ENCODE data around the gene PITPNC1. TPM values are rescaled to one million over a fixed set of nuclear protein-coding genes. Genes with fewer than 3 reads are reported as not detected.
"Not testable (repeated sequence)": the region's sequence is repeated elsewhere in the genome, so short reads cannot be mapped to it uniquely, and the experiment has no call there.

The PITPNC1 gene
- total and polyA plus RNA-seq, 2 donors (not counting 1 experiment from before 2014, with no cell fraction given), result 5.8 to 7.1 TPM

DNA sequence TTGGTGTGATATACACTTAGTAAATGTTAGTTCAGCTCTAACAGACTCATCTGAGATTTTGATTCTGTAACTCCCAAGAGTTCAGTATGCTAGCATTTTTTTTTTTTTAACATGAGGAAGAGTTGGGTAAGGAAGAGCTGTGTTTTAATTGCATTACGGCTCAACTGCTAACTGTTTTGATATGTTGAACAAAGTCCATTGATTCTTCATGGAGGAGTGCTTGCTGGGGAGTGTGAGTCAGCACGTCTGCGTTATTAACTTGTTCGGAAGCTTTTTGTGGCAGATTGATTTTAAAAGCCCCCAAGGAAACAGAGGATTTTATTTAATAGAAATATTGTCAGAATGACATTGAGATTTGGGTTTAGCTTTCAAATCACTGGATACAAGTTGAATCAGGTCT, 45.8 kb downstream of the PITPNC1 start:
- Histone ChIP-seq H4K20me1 (ENCODE audit: control insufficient read depth, extremely low read depth, insufficient read depth, low read length) (no peaks in the 10 kb centered on the region), H3K36me3 (ENCODE audit: control insufficient read depth, insufficient read depth, low read length) (no peaks in the 10 kb centered on the region), H3K4me2 (ENCODE audit: extremely low read depth, insufficient read depth, low read length) (no peak overlapping the region), H3K27me3 (ENCODE audit: control insufficient read depth, insufficient read depth, low read length) (no peaks in the 10 kb centered on the region), H3K4me1 (ENCODE audit: control insufficient read depth, extremely low read depth, insufficient read depth, low read length) (no peaks in the 10 kb centered on the region), H3K79me2 (ENCODE audit: control insufficient read depth, insufficient read depth, low read length) (no peaks in the 10 kb centered on the region), H3K4me3 (replicated peaks in 1 of 4; ENCODE audit: control extremely low read depth in 1 of 4, insufficient read depth in 1 of 4, low read depth in 3 of 4, low read length in 4 of 4) (no peak overlapping the region), H3K9ac (ENCODE audit: insufficient read depth, low read length) (no peak overlapping the region), H3K9me3 (ENCODE audit: control insufficient read depth, insufficient read depth, low read depth, low read length) (no peaks in the 10 kb centered on the region), H2AFZ (ENCODE audit: low read length) (no peak overlapping the region), H3K27ac (ENCODE audit: insufficient read depth, low read length) (no peak overlapping the region)
- peak in 1 of 2 donors; percentile 34 for DNase-seq (ENCODE audit: low read depth in 2 of 2)
- TF ChIP-seq, protein P1, sequence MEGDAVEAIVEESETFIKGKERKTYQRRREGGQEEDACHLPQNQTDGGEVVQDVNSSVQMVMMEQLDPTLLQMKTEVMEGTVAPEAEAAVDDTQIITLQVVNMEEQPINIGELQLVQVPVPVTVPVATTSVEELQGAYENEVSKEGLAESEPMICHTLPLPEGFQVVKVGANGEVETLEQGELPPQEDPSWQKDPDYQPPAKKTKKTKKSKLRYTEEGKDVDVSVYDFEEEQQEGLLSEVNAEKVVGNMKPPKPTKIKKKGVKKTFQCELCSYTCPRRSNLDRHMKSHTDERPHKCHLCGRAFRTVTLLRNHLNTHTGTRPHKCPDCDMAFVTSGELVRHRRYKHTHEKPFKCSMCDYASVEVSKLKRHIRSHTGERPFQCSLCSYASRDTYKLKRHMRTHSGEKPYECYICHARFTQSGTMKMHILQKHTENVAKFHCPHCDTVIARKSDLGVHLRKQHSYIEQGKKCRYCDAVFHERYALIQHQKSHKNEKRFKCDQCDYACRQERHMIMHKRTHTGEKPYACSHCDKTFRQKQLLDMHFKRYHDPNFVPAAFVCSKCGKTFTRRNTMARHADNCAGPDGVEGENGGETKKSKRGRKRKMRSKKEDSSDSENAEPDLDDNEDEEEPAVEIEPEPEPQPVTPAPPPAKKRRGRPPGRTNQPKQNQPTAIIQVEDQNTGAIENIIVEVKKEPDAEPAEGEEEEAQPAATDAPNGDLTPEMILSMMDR (conservative IDR thresholded peaks at IDR 0.05 in 1 of 2, IDR thresholded peaks at IDR 0.05 in 1 of 2; ENCODE audit: low read depth in 1 of 2, low read length in 2 of 2), result no peak
- TF ChIP-seq EZH2 (IDR thresholded peaks at IDR 0.05; ENCODE audit: low read length, missing control alignments), result no peak

DNA sequence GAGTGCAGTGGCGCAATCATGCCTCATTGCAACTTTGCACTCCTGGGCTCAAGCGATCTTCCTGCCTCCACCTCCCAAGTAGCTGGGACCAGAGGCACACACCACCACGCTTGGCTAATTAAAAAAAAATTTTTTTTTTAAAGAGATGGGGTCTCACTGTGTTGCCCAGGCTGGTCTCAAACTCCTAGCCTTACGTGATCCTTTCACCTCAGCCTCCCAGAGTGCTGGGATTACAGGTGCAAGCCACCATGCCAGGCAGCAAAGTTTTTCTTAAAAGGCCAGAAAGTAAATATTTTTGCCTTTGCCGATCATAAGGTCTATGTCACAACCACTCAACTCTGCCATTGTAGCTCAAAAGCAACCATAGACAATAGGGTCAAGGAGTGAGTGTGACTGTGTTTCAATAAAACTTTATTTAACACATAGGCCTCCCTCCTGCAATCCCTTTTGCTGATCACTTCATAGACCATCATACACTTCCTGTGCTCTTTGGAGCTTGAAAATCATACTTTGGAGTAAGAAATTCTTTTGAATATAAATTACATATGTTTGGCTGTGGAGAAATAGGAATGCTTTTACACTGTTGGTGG, 48.6 kb downstream of the PITPNC1 start:
- no peaks in the 10 kb centered on the region for H4K20me1 ChIP-seq (ENCODE audit: control insufficient read depth, extremely low read depth, insufficient read depth, low read length)
- H3K9ac ChIP-seq (ENCODE audit: insufficient read depth, low read length), result no peak overlapping the region
- H2AFZ ChIP-seq (ENCODE audit: low read length), result no peak overlapping the region
- no peak overlapping the region for H3K4me2 ChIP-seq (ENCODE audit: extremely low read depth, insufficient read depth, low read length)
- no peaks in the 10 kb centered on the region for H3K79me2 ChIP-seq (ENCODE audit: control insufficient read depth, insufficient read depth, low read length)
- H3K4me1 ChIP-seq (ENCODE audit: control insufficient read depth, extremely low read depth, insufficient read depth, low read length), result no peaks in the 10 kb centered on the region
- TF ChIP-seq, protein P1 (conservative IDR thresholded peaks at IDR 0.05 in 1 of 2, IDR thresholded peaks at IDR 0.05 in 1 of 2; ENCODE audit: low read depth in 1 of 2, low read length in 2 of 2), result no peak
- no peak for TF ChIP-seq EZH2 (IDR thresholded peaks at IDR 0.05; ENCODE audit: low read length, missing control alignments)
- H3K4me3 ChIP-seq (replicated peaks in 1 of 4; ENCODE audit: control extremely low read depth in 1 of 4, insufficient read depth in 1 of 4, low read depth in 3 of 4, low read length in 4 of 4), result no peak overlapping the region
- no peaks in the 10 kb centered on the region for H3K27me3 ChIP-seq (ENCODE audit: control insufficient read depth, insufficient read depth, low read length)
- DNase-seq (ENCODE audit: low read depth in 2 of 2), result no peak
- H3K27ac ChIP-seq (ENCODE audit: insufficient read depth, low read length), result no peak overlapping the region
- H3K36me3 ChIP-seq (ENCODE audit: control insufficient read depth, insufficient read depth, low read length), result no peaks in the 10 kb centered on the region
- H3K9me3 ChIP-seq (ENCODE audit: control insufficient read depth, insufficient read depth, low read depth, low read length), result no peaks in the 10 kb centered on the region

DNA sequence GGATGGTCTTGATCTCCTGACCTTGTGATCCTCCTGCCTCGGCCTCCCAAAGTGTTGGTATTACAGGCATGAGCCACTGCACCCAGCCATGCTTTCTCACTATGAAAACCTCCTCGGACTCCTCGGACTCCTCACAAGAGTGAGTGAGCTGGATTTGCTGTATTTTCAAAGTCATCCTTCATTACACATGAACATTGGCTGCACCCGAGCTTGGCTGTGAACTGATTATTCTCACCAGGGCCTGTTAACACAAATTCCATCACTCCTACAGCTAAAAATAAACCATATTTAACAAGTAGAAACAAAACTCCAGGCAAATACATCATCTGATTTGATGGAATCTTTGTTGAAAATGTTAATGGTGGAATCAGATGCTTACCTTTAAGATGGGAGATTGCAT, 50.3 kb downstream of the PITPNC1 start:
- Histone ChIP-seq H2AFZ (ENCODE audit: low read length) (no peak overlapping the region), H4K20me1 (ENCODE audit: control insufficient read depth, extremely low read depth, insufficient read depth, low read length) (no peaks in the 10 kb centered on the region)

DNA sequence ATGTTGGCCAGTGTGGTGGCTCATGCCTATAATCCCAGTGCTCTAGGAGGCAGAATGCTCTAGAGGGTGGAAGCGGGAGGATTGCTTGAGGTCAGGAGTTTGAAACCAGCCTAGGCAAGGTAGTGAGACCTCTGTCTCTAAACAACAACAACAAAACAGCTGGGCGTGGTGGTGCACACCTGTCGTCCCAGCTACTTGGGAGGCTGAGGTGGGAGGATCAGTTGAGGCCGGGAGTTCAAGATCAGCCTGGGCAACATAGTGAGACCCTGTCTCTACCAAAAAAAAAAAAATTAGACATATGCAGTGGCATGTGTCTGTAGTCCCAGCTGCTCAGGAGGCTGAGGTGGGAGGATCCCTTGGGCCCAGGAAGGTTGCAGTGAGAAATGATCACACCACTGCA, 53.4 kb downstream of the PITPNC1 start:
- H3K4me2 ChIP-seq (ENCODE audit: extremely low read depth, insufficient read depth, low read length); H4K20me1 ChIP-seq (ENCODE audit: control insufficient read depth, extremely low read depth, insufficient read depth, low read length); H3K27ac ChIP-seq (ENCODE audit: insufficient read depth, low read length); H3K4me3 ChIP-seq (replicated peaks in 1 of 4; ENCODE audit: control extremely low read depth in 1 of 4, insufficient read depth in 1 of 4, low read depth in 3 of 4, low read length in 4 of 4); H2AFZ ChIP-seq (ENCODE audit: low read length); H3K9ac ChIP-seq (ENCODE audit: insufficient read depth, low read length); H3K9me3 ChIP-seq (ENCODE audit: control insufficient read depth, insufficient read depth, low read depth, low read length); H3K4me1 ChIP-seq (ENCODE audit: control insufficient read depth, extremely low read depth, insufficient read depth, low read length); H3K27me3 ChIP-seq (ENCODE audit: control insufficient read depth, insufficient read depth, low read length); H3K36me3 ChIP-seq (ENCODE audit: control insufficient read depth, insufficient read depth, low read length); H3K79me2 ChIP-seq (ENCODE audit: control insufficient read depth, insufficient read depth, low read length); DNase-seq (ENCODE audit: low read depth in 2 of 2): not testable (repeated sequence)

More for the DNA sequence above, 50.3 kb downstream of the PITPNC1 start:
- TF ChIP-seq, protein P1 (conservative IDR thresholded peaks at IDR 0.05 in 1 of 2, IDR thresholded peaks at IDR 0.05 in 1 of 2; ENCODE audit: low read depth in 1 of 2, low read length in 2 of 2), result no peak
- TF ChIP-seq EZH2 (IDR thresholded peaks at IDR 0.05; ENCODE audit: low read length, missing control alignments), result no peak
- Histone ChIP-seq H3K9me3 (ENCODE audit: control insufficient read depth, insufficient read depth, low read depth, low read length) (no peaks in the 10 kb centered on the region), H3K27me3 (ENCODE audit: control insufficient read depth, insufficient read depth, low read length) (no peaks in the 10 kb centered on the region), H3K4me2 (ENCODE audit: extremely low read depth, insufficient read depth, low read length) (no peak overlapping the region), H3K79me2 (ENCODE audit: control insufficient read depth, insufficient read depth, low read length) (no peaks in the 10 kb centered on the region), H3K36me3 (ENCODE audit: control insufficient read depth, insufficient read depth, low read length) (no peaks in the 10 kb centered on the region), H3K9ac (ENCODE audit: insufficient read depth, low read length) (no peak overlapping the region), H3K4me1 (ENCODE audit: control insufficient read depth, extremely low read depth, insufficient read depth, low read length) (peaks cover 5% of the 10 kb centered on the region), H3K4me3 (replicated peaks in 1 of 4; ENCODE audit: control extremely low read depth in 1 of 4, insufficient read depth in 1 of 4, low read depth in 3 of 4, low read length in 4 of 4) (no peak overlapping the region), H3K27ac (ENCODE audit: insufficient read depth, low read length) (no peak overlapping the region)
- DNase-seq (ENCODE audit: low read depth in 2 of 2), result no peak

Measured in fibroblast of lung (primary cell).